Body of pancreas (tissue), 4 donors: ENCODE measurements around the gene NR6A1. TPM values are rescaled to one million over a fixed set of nuclear protein-coding genes. Genes with fewer than 3 reads are reported as not detected.

Source experiments
- ATAC-seq: fragments of 150-250 bp; one replicate; pipeline ENCODE4 v1.9.1; 2016
- DNase-seq, 4 donors: peaks; one replicate each; pipeline ENCODE4 v3.0.0-alpha.2; 2019
- H3K27ac ChIP-seq, 4 donors: fragments of 200-600 bp; sonication (generic); 1 replicate in 3 of 4; 2 replicates in 1 of 4; pipeline versions ENCODE4 v1.5.1 to v1.6.1; 2016 to 2019; ENCODE audit warnings: mild to moderate bottlenecking in 1 of 4, mixed read lengths in 1 of 4, moderate library complexity in 1 of 4
- H3K27me3 ChIP-seq, 2 donors: fragments of 200-600 bp; sonication (generic); one replicate each; pipeline ENCODE4 v1.6.0; 2016; ENCODE audit warnings: mild to moderate bottlenecking in 1 of 2
- H3K36me3 ChIP-seq, 2 donors: fragments of 200-600 bp; sonication (generic); replicated peaks in 1 of 2; 2 replicates each; pipeline ENCODE4 v1.5.1; 2016; ENCODE audit warnings: low read depth in 2 of 2; ENCODE audit not compliant: insufficient read depth in 1 of 2
- H3K4me1 ChIP-seq: fragments of 200-600 bp; sonication (generic); one replicate; pipeline ENCODE4 v1.6.0; 2016
- H3K4me3 ChIP-seq, 2 donors: fragments of 200-600 bp; sonication (generic); 1 replicate in 1 of 2; 2 replicates in 1 of 2; pipeline ENCODE4 v1.5.1; 2016 to 2019
- H3K9me3 ChIP-seq, 3 donors: fragments of 200-600 bp; sonication (generic); 1 replicate in 2 of 3; 2 replicates in 1 of 3; pipeline ENCODE4 v1.5.1; 2016
- CTCF ChIP-seq, 7 experiments: fragments of 450-650 bp in 4 of 7; fragments of 200-600 bp in 3 of 7; sonication (generic) in 3 of 7; IDR thresholded peaks; one replicate each; pipeline ENCODE4 v1.5.1; 2016 to 2019; ENCODE audit warnings: antibody characterized with exemption in 7 of 7
- POLR2A ChIP-seq, 3 donors: fragments of 450-650 bp; IDR thresholded peaks; one replicate each; pipeline ENCODE4 v1.6.1; 2016; ENCODE audit warnings: antibody characterized with exemption in 3 of 3, mild to moderate bottlenecking in 2 of 3
- WGBS, 2 donors: methylation state at CpG; one replicate each; pipeline ENCODE4 v1.1.5; 2017; 5-methylcytosine and 5-hydroxymethylcytosine counted together
- intact Hi-C: fragments of 100-400 bp; cut with DNase I; formaldehyde crosslinking; loops from one replicate; pipeline ENCODE4 v1.15.1; 2023
- total RNA-seq, 2 donors: library from RNA; depleted of rRNA; stranded (reverse); fragments of >200 nt; gene quantifications; one replicate each; pipeline ENCODE4 v1.1.0, GENCODE V29; 2016

Gene NR6A1
- total RNA-seq, 2 donors from 2014 or later = 3.3 to 3.9 TPM

GRCh38 chr9:124659099-124659659 is 111.9 kb downstream of the NR6A1 start:
- no peaks in the 10 kb centered on the region for H3K36me3 ChIP-seq
- no peaks in the 10 kb centered on the region for H3K27me3 ChIP-seq
- intact Hi-C loops = no loop called here
- DNase-seq = peak; percentile 73 to 86 (median 78)
- H3K9me3 ChIP-seq = no peaks in the 10 kb centered on the region
- ATAC-seq = peak; percentile 70
- peak overlapping the region in 1 of 2 donors; percentile 48 for H3K4me3 ChIP-seq
- H3K27ac ChIP-seq = peak overlapping the region; percentile 79 to 92 (median 85)
- TF ChIP-seq CTCF (IDR thresholded peaks at IDR 0.05) (no peak), POLR2A (IDR thresholded peaks at IDR 0.05) (peak in 2 of 3 donors; percentile 39 to 46)
- 0% methylated on average over 14 to 15 of the region's 15 CpGs for WGBS, 2 donors
- H3K4me1 ChIP-seq = peaks cover 21% of the 10 kb centered on the region

- DNase-seq = peak; percentile 75 to 90 (median 84)
- Histone ChIP-seq H3K4me1 (peaks cover 21% of the 10 kb centered on the region), H3K36me3 (no peaks in the 10 kb centered on the region), H3K27me3 (no peaks in the 10 kb centered on the region), H3K4me3 (peak overlapping the region in 1 of 2 donors; percentile 48), H3K9me3 (no peaks in the 10 kb centered on the region), H3K27ac (peak overlapping the region; percentile 79 to 92 (median 85))
- no peak for TF ChIP-seq CTCF (IDR thresholded peaks at IDR 0.05)
- TF ChIP-seq POLR2A (IDR thresholded peaks at IDR 0.05) = peak; percentile 70 to 94 (median 93)
- WGBS, 2 donors = 0 to 2% methylated on average over 13 to 14 of the region's 14 CpGs
- intact Hi-C loops = no loop called here
- peak; percentile 95 for ATAC-seq
Observed at GRCh38 chr9:124658165-124659017, 112.7 kb downstream of the NR6A1 start.

GRCh38 chr9:124657516-124657915 is 113.6 kb downstream of the NR6A1 start:
- no peak for TF ChIP-seq POLR2A (IDR thresholded peaks at IDR 0.05)
- no peak for TF ChIP-seq CTCF (IDR thresholded peaks at IDR 0.05)

GRCh38 chr9:124654431-124654830 is 116.7 kb downstream of the NR6A1 start:
- intact Hi-C loops = no loop called here
- no peaks in the 10 kb centered on the region for H3K36me3 ChIP-seq
- TF ChIP-seq POLR2A (IDR thresholded peaks at IDR 0.05) (no peak), CTCF (IDR thresholded peaks at IDR 0.05) (no peak)
- H3K27ac ChIP-seq = no peak overlapping the region
- peaks cover under 1% of the 10 kb centered on the region for H3K4me1 ChIP-seq
- no peaks in the 10 kb centered on the region for H3K27me3 ChIP-seq
- ATAC-seq = no peak
- WGBS, 2 donors = 55 to 93% methylated on average over 1 of the region's 1 CpG
- no peaks in the 10 kb centered on the region for H3K9me3 ChIP-seq
- no peak overlapping the region for H3K4me3 ChIP-seq
- DNase-seq = no peak

More at GRCh38 chr9:124657516-124657915, 113.6 kb downstream of the NR6A1 start:
- Histone ChIP-seq H3K36me3 (no peaks in the 10 kb centered on the region), H3K27me3 (no peaks in the 10 kb centered on the region), H3K4me1 (peaks cover 21% of the 10 kb centered on the region), H3K9me3 (no peaks in the 10 kb centered on the region), H3K4me3 (no peak overlapping the region), H3K27ac (peak overlapping the region in 3 of 4 donors; percentile 79 to 92 (median 83))
- DNase-seq = no peak
- no peak for ATAC-seq
- WGBS, 2 donors = 64 to 76% methylated on average over 1 of the region's 1 CpG
- intact Hi-C loops = no loop called here
